ENCODE results near the gene TC2N. TPM values are rescaled to one million over a fixed set of nuclear protein-coding genes. Genes with fewer than 3 reads are reported as not detected.

Gene TC2N
- total RNA-seq, 1 experiment from 2014 or later = 15.9 TPM

- TF ChIP-seq CTCF (IDR thresholded peaks at IDR 0.05 in 2 of 3, conservative IDR thresholded peaks at IDR 0.05 in 1 of 3; ENCODE audit: borderline replicate concordance in 1 of 3, insufficient read depth in 1 of 3, low read depth in 2 of 3, low read length in 2 of 3) (no peak), SP1 (IDR thresholded peaks at IDR 0.05; ENCODE audit: low read depth) (no peak), ELF1 (IDR thresholded peaks at IDR 0.05; ENCODE audit: borderline replicate concordance, low read depth) (no peak), EZH2 (IDR thresholded peaks at IDR 0.05) (no peak), YY1 (IDR thresholded peaks at IDR 0.05; ENCODE audit: extremely low read depth, insufficient replicate concordance, low read depth, low read length) (no peak), EZH2phosphoT487 (IDR thresholded peaks at IDR 0.05; ENCODE audit: borderline replicate concordance) (no peak), ATF3 (IDR thresholded peaks at IDR 0.05) (no peak)
These were observed 66.0 kb downstream of the TC2N start (continued) for GRCh38 chr14:91801358-91801757.

GRCh38 chr14:91796617-91797347 lies 70.6 kb downstream of the TC2N start:
- H3K27ac ChIP-seq (ENCODE audit: low read depth, low read length) = no peak overlapping the region
- H3K4me1 ChIP-seq (ENCODE audit: control insufficient read depth in 1 of 2, insufficient read depth in 2 of 2, low read length in 2 of 2) = no peaks in the 10 kb centered on the region
- no peak overlapping the region for H2AFZ ChIP-seq (ENCODE audit: low read depth, low read length, poor library complexity, severe bottlenecking)
- ChIA-PET POLR2A (no interaction called here), RAD21 (ENCODE audit: low non-redundant PET in 1 of 2, low total read pairs in 2 of 2, uncharacterized antibody in 2 of 2, unreplicated experiment in 2 of 2) (no interaction called here), CTCF (no interaction called here)
- H3K27me3 ChIP-seq (ENCODE audit: insufficient read depth, low read length) = no peaks in the 10 kb centered on the region
- H3K79me2 ChIP-seq (ENCODE audit: insufficient read depth, low read length) = no peaks in the 10 kb centered on the region
- no peak for DNase-seq (ENCODE audit: low read depth, low spot score)
- no peaks in the 10 kb centered on the region for H4K20me1 ChIP-seq (ENCODE audit: insufficient read depth)
- H3K36me3 ChIP-seq (ENCODE audit: control insufficient read depth in 1 of 2, insufficient read depth in 2 of 2, low read length in 2 of 2) = no peaks in the 10 kb centered on the region; a peak in 1 of 4 replicates
- H3K9me2 ChIP-seq (ENCODE audit: insufficient read depth) = no peaks in the 10 kb centered on the region
- no peak overlapping the region for H3K9ac ChIP-seq (ENCODE audit: low read length)
- no peak overlapping the region for H3K4me2 ChIP-seq (ENCODE audit: low read length)
- ATAC-seq = no peak
- no TSS peak for BruUV-seq (replicated peaks)
- intact Hi-C loops (cut with micrococcal nuclease) = no loop called here
- H3K9me3 ChIP-seq (ENCODE audit: control insufficient read depth in 1 of 2, insufficient read depth in 1 of 2, low read depth in 1 of 2, low read length in 2 of 2) = no peaks in the 10 kb centered on the region
- H3K4me3 ChIP-seq (replicated peaks in 1 of 2; ENCODE audit: low read depth in 1 of 2, low read length in 2 of 2) = no peak overlapping the region
- no peak for TF ChIP-seq POLR2A (IDR thresholded peaks at IDR 0.05; ENCODE audit: borderline replicate concordance, extremely low read depth, insufficient read depth, insufficient read length)
- no peak for TF ChIP-seq EZH2phosphoT487 (IDR thresholded peaks at IDR 0.05; ENCODE audit: borderline replicate concordance)
- TF ChIP-seq REST (IDR thresholded peaks at IDR 0.05; ENCODE audit: low read depth) = no peak
- no peak for TF ChIP-seq POLR2AphosphoS5 (IDR thresholded peaks at IDR 0.05; ENCODE audit: low read depth, low read length)
- no peak for TF ChIP-seq SIN3A (IDR thresholded peaks at IDR 0.05; ENCODE audit: low read depth)
